Measurements from ENCODE around the gene NINJ2. TPM values are rescaled to one million over a fixed set of nuclear protein-coding genes. Genes with fewer than 3 reads are reported as not detected.
"Not testable (repeated sequence)": the region's sequence is repeated elsewhere in the genome, so short reads cannot be mapped to it uniquely, and the experiment has no call there.

NINJ2 gene
- total RNA-seq = 2.9 and 5.8 TPM in 2 replicates

DNA sequence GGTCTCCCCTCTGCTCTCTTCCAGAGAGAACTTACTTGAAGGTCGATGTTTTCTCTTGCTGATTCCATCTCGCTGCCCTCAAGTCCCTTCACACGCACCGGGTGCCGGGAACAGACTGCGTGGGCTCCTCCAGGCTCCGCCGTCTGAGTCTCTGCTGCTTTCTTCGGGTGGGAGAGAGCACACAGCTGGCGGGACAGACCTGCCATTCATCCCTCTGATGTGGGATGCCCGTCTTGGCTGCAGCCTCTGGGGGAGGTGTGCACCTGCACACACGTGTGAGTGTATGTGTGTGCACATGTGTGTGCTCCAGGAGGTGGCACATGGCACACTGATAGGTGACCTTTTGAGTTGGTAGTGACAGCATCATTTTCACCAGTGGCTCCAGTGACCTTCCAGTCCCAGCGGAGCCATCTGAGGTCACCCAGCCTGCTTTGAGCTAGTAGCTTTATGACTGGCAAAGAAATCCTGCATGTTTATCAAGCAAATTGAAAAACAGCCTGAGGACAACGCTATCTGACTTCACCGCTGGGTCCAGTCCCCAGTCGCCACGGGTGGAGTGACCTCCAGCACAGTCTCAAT, at the start of gene NINJ2:
TSS of gene NINJ2 (minus strand) at position 153 of the 579 bp plus-strand sequence. CDS start at position 68, 85 bp downstream.
- Histone ChIP-seq H3K27ac (ENCODE audit: low read depth, low read length) (no peak within 1 kb of the TSS), H3K9me3 (ENCODE audit: low read depth, low read length) (no peaks in the 10 kb centered on the region), H4K20me1 (ENCODE audit: insufficient read depth, low read length) (no peaks in the 10 kb centered on the region), H3K27me3 (ENCODE audit: insufficient read depth, low read length) (no peaks in the 10 kb centered on the region), H2AFZ (ENCODE audit: low read length) (peak within 1 kb of the TSS; percentile 84), H3K36me3 (ENCODE audit: insufficient read depth, low read length) (no peaks in the 10 kb centered on the region), H3K79me2 (ENCODE audit: insufficient read depth, low read length) (no peaks in the 10 kb centered on the region), H3K4me1 (ENCODE audit: insufficient read depth, low read length) (peaks cover 5% of the 10 kb centered on the region), H3K4me2 (ENCODE audit: insufficient read depth, low read length) (peak within 1 kb of the TSS; percentile 91), H3K4me3 (ENCODE audit: insufficient read depth, low read length) (peak within 1 kb of the TSS; percentile 67)
- peak; percentile 72 for DNase-seq (ENCODE audit: insufficient read length, low spot score, missing footprints)
- TF ChIP-seq, protein P1, sequence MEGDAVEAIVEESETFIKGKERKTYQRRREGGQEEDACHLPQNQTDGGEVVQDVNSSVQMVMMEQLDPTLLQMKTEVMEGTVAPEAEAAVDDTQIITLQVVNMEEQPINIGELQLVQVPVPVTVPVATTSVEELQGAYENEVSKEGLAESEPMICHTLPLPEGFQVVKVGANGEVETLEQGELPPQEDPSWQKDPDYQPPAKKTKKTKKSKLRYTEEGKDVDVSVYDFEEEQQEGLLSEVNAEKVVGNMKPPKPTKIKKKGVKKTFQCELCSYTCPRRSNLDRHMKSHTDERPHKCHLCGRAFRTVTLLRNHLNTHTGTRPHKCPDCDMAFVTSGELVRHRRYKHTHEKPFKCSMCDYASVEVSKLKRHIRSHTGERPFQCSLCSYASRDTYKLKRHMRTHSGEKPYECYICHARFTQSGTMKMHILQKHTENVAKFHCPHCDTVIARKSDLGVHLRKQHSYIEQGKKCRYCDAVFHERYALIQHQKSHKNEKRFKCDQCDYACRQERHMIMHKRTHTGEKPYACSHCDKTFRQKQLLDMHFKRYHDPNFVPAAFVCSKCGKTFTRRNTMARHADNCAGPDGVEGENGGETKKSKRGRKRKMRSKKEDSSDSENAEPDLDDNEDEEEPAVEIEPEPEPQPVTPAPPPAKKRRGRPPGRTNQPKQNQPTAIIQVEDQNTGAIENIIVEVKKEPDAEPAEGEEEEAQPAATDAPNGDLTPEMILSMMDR (IDR thresholded peaks at IDR 0.05; ENCODE audit: extremely low read depth, low read depth, low read length) = no peak

- DNase-seq (ENCODE audit: insufficient read length, low spot score, missing footprints) = peak; percentile 73
- no peak overlapping the region for H3K27ac ChIP-seq (ENCODE audit: low read depth, low read length)
- peak overlapping the region; percentile 65 for H3K4me2 ChIP-seq (ENCODE audit: insufficient read depth, low read length)
Measured at GRCh38 chr12:712172-712863, 49.1 kb upstream of the NINJ2 start.

DNA sequence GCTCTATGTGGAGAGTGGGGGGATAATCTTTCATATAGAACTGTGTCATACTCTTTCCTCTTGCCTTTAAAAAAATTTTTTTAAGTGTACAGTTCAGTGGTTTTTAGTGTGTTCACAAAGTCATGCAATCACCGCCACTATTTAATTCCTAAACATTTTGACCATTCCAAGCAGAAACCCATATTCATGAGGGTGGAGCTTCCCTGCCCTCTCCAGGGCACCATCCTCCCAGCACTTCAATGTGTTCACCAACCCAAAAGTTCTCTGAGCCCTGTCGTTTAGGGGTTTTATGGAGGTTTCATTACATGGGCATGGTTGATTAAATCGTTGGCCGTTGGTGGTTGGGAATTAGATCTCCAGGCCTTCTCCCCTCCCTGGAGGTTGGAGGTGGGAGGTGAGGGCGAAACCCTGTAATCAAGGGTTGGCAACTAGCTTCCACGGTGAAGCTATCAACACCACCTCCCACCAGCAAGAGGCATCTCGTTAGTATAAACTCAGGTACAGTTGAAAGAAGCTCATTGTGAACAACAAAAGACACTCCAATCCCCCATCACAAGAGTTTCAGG, 46.3 kb upstream of the NINJ2 start:
- Histone ChIP-seq H3K27ac (ENCODE audit: low read depth, low read length) (no peak overlapping the region), H3K9me3 (ENCODE audit: low read depth, low read length) (no peaks in the 10 kb centered on the region), H3K4me2 (ENCODE audit: insufficient read depth, low read length) (no peak overlapping the region), H4K20me1 (ENCODE audit: insufficient read depth, low read length) (no peaks in the 10 kb centered on the region), H3K4me3 (ENCODE audit: insufficient read depth, low read length) (no peak overlapping the region), H3K79me2 (ENCODE audit: insufficient read depth, low read length) (no peaks in the 10 kb centered on the region), H3K4me1 (ENCODE audit: insufficient read depth, low read length) (peaks cover 6% of the 10 kb centered on the region), H2AFZ (ENCODE audit: low read length) (no peak overlapping the region), H3K36me3 (ENCODE audit: insufficient read depth, low read length) (no peaks in the 10 kb centered on the region), H3K27me3 (ENCODE audit: insufficient read depth, low read length) (no peaks in the 10 kb centered on the region)
- DNase-seq (ENCODE audit: insufficient read length, low spot score, missing footprints) = no peak
- TF ChIP-seq, protein P1 (IDR thresholded peaks at IDR 0.05; ENCODE audit: extremely low read depth, low read depth, low read length) = no peak

More at GRCh38 chr12:712172-712863, 49.1 kb upstream of the NINJ2 start:
- Histone ChIP-seq H3K27me3 (ENCODE audit: insufficient read depth, low read length) (no peaks in the 10 kb centered on the region), H3K9me3 (ENCODE audit: low read depth, low read length) (no peaks in the 10 kb centered on the region), H3K36me3 (ENCODE audit: insufficient read depth, low read length) (no peaks in the 10 kb centered on the region), H4K20me1 (ENCODE audit: insufficient read depth, low read length) (no peaks in the 10 kb centered on the region), H2AFZ (ENCODE audit: low read length) (peak overlapping the region; percentile 81), H3K4me3 (ENCODE audit: insufficient read depth, low read length) (peak overlapping the region; percentile 21), H3K79me2 (ENCODE audit: insufficient read depth, low read length) (no peaks in the 10 kb centered on the region), H3K4me1 (ENCODE audit: insufficient read depth, low read length) (peaks cover 6% of the 10 kb centered on the region)
- TF ChIP-seq, protein P1 (IDR thresholded peaks at IDR 0.05; ENCODE audit: extremely low read depth, low read depth, low read length) = no peak

- H3K27ac ChIP-seq (ENCODE audit: low read depth, low read length); H3K4me2 ChIP-seq (ENCODE audit: insufficient read depth, low read length); H4K20me1 ChIP-seq (ENCODE audit: insufficient read depth, low read length); H3K4me1 ChIP-seq (ENCODE audit: insufficient read depth, low read length); H3K27me3 ChIP-seq (ENCODE audit: insufficient read depth, low read length); H3K9me3 ChIP-seq (ENCODE audit: low read depth, low read length); H2AFZ ChIP-seq (ENCODE audit: low read length); H3K79me2 ChIP-seq (ENCODE audit: insufficient read depth, low read length); H3K4me3 ChIP-seq (ENCODE audit: insufficient read depth, low read length); DNase-seq (ENCODE audit: insufficient read length, low spot score, missing footprints); H3K36me3 ChIP-seq (ENCODE audit: insufficient read depth, low read length): not testable (repeated sequence)
Measured at GRCh38 chr12:708084-708483, 44.8 kb upstream of the NINJ2 start.
